HepG2 (cell line): Measurements from ENCODE around the gene STEAP2. TPM values are rescaled to one million over a fixed set of nuclear protein-coding genes. Genes with fewer than 3 reads are reported as not detected.

Experiments used
- ATAC-seq: fragments of 200-7000 bp; cut with Tn5 transposase; 3 replicates; pipeline ENCODE4 v1.9.1; 2020; ENCODE audit warnings: mild to moderate bottlenecking, moderate library complexity
- BruUV-seq: library from RNA; stranded (reverse); fragments of 400-500 nt; replicated peaks from 2 replicates; lab custom pipeline; 2021; lab: Mats Ljungman, UMichigan
- CTCF ChIA-PET: fragments of 300-600 bp; formaldehyde crosslinking; extraction: SDS; loops from one replicate; lab custom pipeline; 2021; ENCODE audit warnings: low total read pairs, inconsistent platforms, low intra/inter-chr PET ratio; lab: Yijun Ruan, JAX
- POLR2A ChIA-PET: fragments of 350-600 bp; sonication (Branson Sonifier 250); formaldehyde crosslinking; loops from one replicate; lab custom pipeline; 2020; ENCODE audit warnings: antibody characterized with exemption, inconsistent platforms; lab: Yijun Ruan, JAX
- DNase-seq: peaks from one replicate; pipeline ENCODE4 v3.0.0-alpha.2; 2015; ENCODE audit warnings: low spot score
- FAIRE-seq: peaks from 3 replicates; lab custom pipeline; 2011; peaks lifted over from hg19 to GRCh38; lab: Jason Lieb, UNC
- H2AFZ ChIP-seq: one replicate; pipeline ENCODE4 v1.6.1; 2011; ENCODE audit warnings: low read length, inconsistent platforms
- H3K27ac ChIP-seq: fragments of 300-600 bp; 3 replicates; pipeline ENCODE4 v1.8.0; 2011; ENCODE audit warnings: mixed run types, mild to moderate bottlenecking, mixed read lengths, low read length, inconsistent platforms; ENCODE audit not compliant: insufficient read depth; ENCODE audit errors: extremely low read length
- H3K27me3 ChIP-seq, 2 experiments: fragments of 200-600 bp in 1 of 2; 2 replicates in 1 of 2; 3 replicates in 1 of 2; pipeline versions ENCODE4 v1.6.0 to v1.8.0; 2011; ENCODE audit warnings: low read length in 2 of 2, mild to moderate bottlenecking in 2 of 2, moderate library complexity in 2 of 2, inconsistent platforms in 1 of 2; ENCODE audit not compliant: insufficient read depth in 2 of 2, control insufficient read depth in 1 of 2
- H3K36me3 ChIP-seq, 2 experiments: fragments of 200-600 bp in 1 of 2; replicated peaks in 1 of 2; 2 replicates in 1 of 2; 3 replicates in 1 of 2; pipeline versions ENCODE4 v1.5.1 to v1.8.0; 2011; ENCODE audit warnings: low read length in 2 of 2, inconsistent platforms in 1 of 2; ENCODE audit not compliant: insufficient read depth in 2 of 2, control insufficient read depth in 1 of 2
- H3K4me1 ChIP-seq: 2 replicates; pipeline ENCODE4 v1.5.1; 2012; ENCODE audit warnings: low read length, inconsistent platforms; ENCODE audit not compliant: insufficient read depth
- H3K4me2 ChIP-seq: 2 replicates; pipeline ENCODE4 v1.6.0; 2011; ENCODE audit warnings: low read depth, low read length, inconsistent platforms
- H3K4me3 ChIP-seq, 3 experiments: fragments of 200-600 bp in 1 of 3; sonication (generic), shearing (Covaris generic) in 1 of 3; replicated peaks in 1 of 3; 2 replicates each; pipeline ENCODE4 v1.5.1; 2011 to 2016; ENCODE audit warnings: low read length in 3 of 3, inconsistent platforms in 2 of 3, low read depth in 2 of 3, mild to moderate bottlenecking in 2 of 3, control low read depth in 1 of 3, mixed read lengths in 1 of 3; ENCODE audit not compliant: insufficient read depth in 1 of 3
- H3K79me2 ChIP-seq: one replicate; pipeline ENCODE4 v1.6.1; 2011; ENCODE audit warnings: low read length, inconsistent platforms; ENCODE audit not compliant: insufficient read depth
- H3K9ac ChIP-seq: 2 replicates; pipeline ENCODE4 v1.6.0; 2011; ENCODE audit warnings: mild to moderate bottlenecking, low read depth, low read length, inconsistent platforms; ENCODE audit not compliant: insufficient read depth
- H3K9me3 ChIP-seq: 2 replicates; pipeline ENCODE4 v1.5.1; 2012; ENCODE audit warnings: mild to moderate bottlenecking, low read length
- H4K20me1 ChIP-seq: 2 replicates; pipeline ENCODE4 v1.6.0; 2011; ENCODE audit warnings: inconsistent platforms, mild to moderate bottlenecking, low read length, moderate library complexity; ENCODE audit not compliant: insufficient read depth
- CCDC6 ChIP-seq: sonication (generic); formaldehyde crosslinking; IDR thresholded peaks from 2 replicates; pipeline ENCODE4 v1.8.1; 2022; ENCODE audit warnings: mild to moderate bottlenecking, missing genetic modification reagents, moderate library complexity
- CERS6 ChIP-seq: sonication (generic); formaldehyde crosslinking; IDR thresholded peaks from 2 replicates; pipeline ENCODE4 v1.5.0; 2020; ENCODE audit warnings: missing genetic modification reagents
- ELF3 ChIP-seq: IDR thresholded peaks from 2 replicates; pipeline ENCODE4 v1.6.1; 2016; ENCODE audit warnings: missing genetic modification reagents, missing compliant biosample characterization
- GATAD1 ChIP-seq: IDR thresholded peaks from 2 replicates; pipeline ENCODE4 v1.6.1; 2016; ENCODE audit warnings: missing genetic modification reagents, missing compliant biosample characterization
- HMGXB3 ChIP-seq: sonication (generic); formaldehyde crosslinking; IDR thresholded peaks from 2 replicates; pipeline ENCODE4 v1.4.0; 2020; ENCODE audit warnings: missing genetic modification reagents, borderline replicate concordance
- ONECUT2 ChIP-seq: sonication (generic); formaldehyde crosslinking; IDR thresholded peaks from 2 replicates; pipeline ENCODE4 v1.4.0; 2020; ENCODE audit warnings: missing genetic modification reagents
- PPARG ChIP-seq: conservative IDR thresholded peaks from 2 replicates; pipeline ENCODE4 v1.6.1; 2016; ENCODE audit warnings: missing biosample characterization, missing genetic modification reagents
- REL ChIP-seq: sonication (generic); formaldehyde crosslinking; conservative IDR thresholded peaks from 2 replicates; pipeline ENCODE4 v1.8.0; 2022; ENCODE audit warnings: mild to moderate bottlenecking, missing genetic modification reagents, moderate library complexity
- SAP130 ChIP-seq: IDR thresholded peaks from 2 replicates; pipeline ENCODE4 v1.6.1; 2016; ENCODE audit warnings: low read depth
- THAP11 ChIP-seq: IDR thresholded peaks from 2 replicates; pipeline ENCODE4 v1.6.1; 2016; ENCODE audit warnings: missing biosample characterization, missing genetic modification reagents
- ZMYM4 ChIP-seq: sonication (generic); formaldehyde crosslinking; IDR thresholded peaks from 2 replicates; pipeline ENCODE4 v1.8.1; 2023; ENCODE audit warnings: mild to moderate bottlenecking, missing genetic modification reagents
- ZNF10 ChIP-seq: sonication (generic); formaldehyde crosslinking; IDR thresholded peaks from 2 replicates; pipeline ENCODE4 v1.4.0; 2020; ENCODE audit warnings: mild to moderate bottlenecking, low read depth, missing genetic modification reagents, borderline replicate concordance
- ZNF292 ChIP-seq: sonication (generic); formaldehyde crosslinking; IDR thresholded peaks from 2 replicates; pipeline ENCODE4 v1.8.1; 2022; ENCODE audit warnings: mild to moderate bottlenecking, low read depth, missing genetic modification reagents, borderline replicate concordance
- ZNF34 ChIP-seq: sonication (generic); formaldehyde crosslinking; IDR thresholded peaks from 2 replicates; pipeline ENCODE4 v1.4.0; 2020; ENCODE audit warnings: mild to moderate bottlenecking, missing genetic modification reagents, borderline replicate concordance
- ZNF546 ChIP-seq: sonication (generic); formaldehyde crosslinking; conservative IDR thresholded peaks from 2 replicates; pipeline ENCODE4 v1.8.1; 2023; ENCODE audit warnings: mild to moderate bottlenecking, missing genetic modification reagents
- ZNF670 ChIP-seq: sonication (generic); formaldehyde crosslinking; IDR thresholded peaks from 2 replicates; pipeline ENCODE4 v1.8.0; 2022; ENCODE audit warnings: mild to moderate bottlenecking, missing genetic modification reagents, borderline replicate concordance
- ZNF816 ChIP-seq: sonication (generic); formaldehyde crosslinking; IDR thresholded peaks from 2 replicates; pipeline ENCODE4 v1.8.0; 2022; ENCODE audit warnings: missing genetic modification reagents, mild to moderate bottlenecking, borderline replicate concordance
- ZNF850 ChIP-seq: sonication (generic); formaldehyde crosslinking; conservative IDR thresholded peaks from 2 replicates; pipeline ENCODE4 v1.9.0; 2021; ENCODE audit warnings: mild to moderate bottlenecking, missing genetic modification reagents
- WGBS: methylation state at CpG from one replicate; pipeline ENCODE4 v1.1.6; 2017; ENCODE audit warnings: low lambda C conversion rate; 5-methylcytosine and 5-hydroxymethylcytosine counted together
- in situ Hi-C: cut with HindIII; loops from 2 replicates; pipeline ENCODE4 v1.10.0; 2017; ENCODE audit warnings: low pct_unique_long_range_greater_than_20kb; ENCODE audit not compliant: extremely low pct_ligation_motif_present
- intact Hi-C: fragments of 100-400 bp; cut with micrococcal nuclease; formaldehyde crosslinking; loops from one replicate; pipeline ENCODE4 v1.10.0; 2022; ENCODE audit not compliant: unreplicated experiment
- polyA plus RNA-seq, 8 experiments: library from polyadenylated mRNA; depleted of rRNA in 3 of 8; stranded (reverse) in 7 of 8; unstranded in 1 of 8; fragments of >200 nt; fragmentation: Illumina TruSeq in 4 of 8; extraction: Trizol in 4 of 8; gene quantifications; 2 replicates each; pipeline versions ENCODE4 v1.2.1 to v1.2.3, GENCODE V29; 2011 to 2016; ENCODE audit warnings: low read depth in 4 of 8, missing spikeins in 1 of 8, mixed read lengths in 1 of 8; ENCODE audit not compliant: insufficient read depth in 1 of 8
- total RNA-seq, 5 experiments: library from RNA; depleted of rRNA; stranded (reverse); fragments of >200 nt; fragmentation: Illumina TruSeq; extraction: Trizol; gene quantifications; 2 replicates each; pipeline ENCODE4 v1.2.3, GENCODE V29; 2016; ENCODE audit warnings: low read depth in 1 of 5
- TF ChIP-seq, protein P1 (sequence below): IDR thresholded peaks from 2 replicates; pipeline ENCODE4 v1.6.1; 2016

Gene STEAP2
- total and polyA plus RNA-seq, 2 of the 13 experiments (the other 11 are each of a cell fraction or from before 2014, with no cell fraction given), result 4.3 to 4.4 TPM

DNA sequence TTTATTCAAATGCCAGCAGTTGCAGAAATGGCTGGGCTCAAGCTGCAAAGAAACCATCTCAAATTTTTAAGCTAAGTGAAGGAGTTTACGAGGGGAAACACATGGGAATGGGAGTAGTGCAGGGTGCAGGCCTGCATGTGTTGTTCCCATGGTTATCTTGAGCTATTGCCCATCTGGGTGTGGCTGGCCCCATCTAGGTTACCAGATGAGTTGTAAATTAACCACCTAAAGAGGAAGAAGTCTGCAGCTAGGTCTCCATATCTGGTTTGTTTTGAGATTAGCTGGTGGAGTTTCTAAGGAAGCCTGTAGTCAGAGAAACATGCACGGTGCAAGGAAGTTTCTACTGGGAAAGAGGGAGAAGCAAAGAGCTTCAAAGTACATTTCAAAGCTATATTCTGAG lies 23.3 kb upstream of the STEAP2 start:
- no peak overlapping the region for H2AFZ ChIP-seq
- no peaks in the 10 kb centered on the region for H3K36me3 ChIP-seq
- in situ Hi-C loops (no loop called here), intact Hi-C loops (no loop called here)
- H3K27ac ChIP-seq, result no peak overlapping the region
- no peak overlapping the region for H3K9ac ChIP-seq
- FAIRE-seq (no peak), ATAC-seq (peak; percentile 82), DNase-seq (no peak)
- WGBS, result 0% methylated on average over 2 of the region's 2 CpGs
- ChIA-PET CTCF (no interaction called here), POLR2A (interaction anchor here (0.7 to 1.8 kb wide), 6 partner anchors 8 to 34 kb away, joined by 3 to 15 read pairs (median 6); partner anchors contain the start of genes STEAP1 and STEAP2)
- peaks cover 23% of the 10 kb centered on the region for H3K9me3 ChIP-seq
- H3K4me2 ChIP-seq, result peak overlapping the region; percentile 50; the same call in 1 of the 2 replicates
- H3K4me3 ChIP-seq, result no peak overlapping the region
- H4K20me1 ChIP-seq, result no peaks in the 10 kb centered on the region
- H3K4me1 ChIP-seq, result peaks cover 8% of the 10 kb centered on the region
- H3K79me2 ChIP-seq, result no peaks in the 10 kb centered on the region
- no peaks in the 10 kb centered on the region for H3K27me3 ChIP-seq
- no TSS peak for BruUV-seq
- TF ChIP-seq CERS6 (CRISPR knock-in tag), result no peak
- no peak for TF ChIP-seq GATAD1 (CRISPR knock-in tag)
- TF ChIP-seq, protein P1, sequence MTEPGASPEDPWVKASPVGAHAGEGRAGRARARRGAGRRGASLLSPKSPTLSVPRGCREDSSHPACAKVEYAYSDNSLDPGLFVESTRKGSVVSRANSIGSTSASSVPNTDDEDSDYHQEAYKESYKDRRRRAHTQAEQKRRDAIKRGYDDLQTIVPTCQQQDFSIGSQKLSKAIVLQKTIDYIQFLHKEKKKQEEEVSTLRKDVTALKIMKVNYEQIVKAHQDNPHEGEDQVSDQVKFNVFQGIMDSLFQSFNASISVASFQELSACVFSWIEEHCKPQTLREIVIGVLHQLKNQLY (CRISPR knock-in tag), result no peak
- no peak for TF ChIP-seq REL (CRISPR knock-in tag)
- TF ChIP-seq ZNF670 (CRISPR knock-in tag), result no peak
- no peak for TF ChIP-seq ONECUT2
- no peak for TF ChIP-seq CCDC6 (CRISPR knock-in tag)
- peak; percentile 66 for TF ChIP-seq ZMYM4 (CRISPR knock-in tag)
- TF ChIP-seq THAP11 (CRISPR knock-in tag), result no peak
- TF ChIP-seq SAP130 (CRISPR knock-in tag), result 0 out of 2 replicates have a peak, but pooled peaks have one; percentile 20
- TF ChIP-seq HMGXB3 (CRISPR knock-in tag), result no peak
- no peak for TF ChIP-seq ZNF546
- no peak for TF ChIP-seq PPARG (CRISPR knock-in tag)
- TF ChIP-seq ZNF34 (CRISPR knock-in tag), result no peak
- TF ChIP-seq ZNF816, result no peak
- TF ChIP-seq ZNF850 (CRISPR knock-in tag), result no peak
- TF ChIP-seq ZNF10, result no peak
- 0 out of 2 replicates have a peak, but pooled peaks have one; percentile 18 for TF ChIP-seq ZNF292 (CRISPR knock-in tag)
- peak; percentile 38; the same call in 1 of the 2 replicates for TF ChIP-seq ELF3 (CRISPR knock-in tag)
